ENCODE results near the gene ZMYND8. TPM values are rescaled to one million over a fixed set of nuclear protein-coding genes. Genes with fewer than 3 reads are reported as not detected.

Gene ZMYND8
- polyA plus RNA-seq, 1 donor from 2014 or later = 16.8 TPM

- H3K4me3 ChIP-seq (ENCODE audit: low read length) = no peak overlapping the region
- no peaks in the 10 kb centered on the region for H4K20me1 ChIP-seq (ENCODE audit: insufficient read depth)
- H2AFZ ChIP-seq (ENCODE audit: low read depth, low read length) = no peak overlapping the region
- no peaks in the 10 kb centered on the region for H3K27me3 ChIP-seq (ENCODE audit: insufficient read depth, low read depth, low read length)
- no peak overlapping the region for H3K9ac ChIP-seq (ENCODE audit: low read length)
- no peaks in the 10 kb centered on the region for H3K9me2 ChIP-seq (ENCODE audit: insufficient read depth, low read length)
- no peak overlapping the region for H3K4me2 ChIP-seq (ENCODE audit: low read length)
- H3K79me2 ChIP-seq (replicated peaks; ENCODE audit: insufficient read depth, low read length) = no peaks in the 10 kb centered on the region
- no peaks in the 10 kb centered on the region for H3K9me3 ChIP-seq (ENCODE audit: low read length)
- TF ChIP-seq POLR2AphosphoS5 (IDR thresholded peaks at IDR 0.05) (no peak), EZH2 (IDR thresholded peaks at IDR 0.05; ENCODE audit: borderline replicate concordance, insufficient read depth, low read length, poor library complexity, severe bottlenecking) (no peak), RAD21 (conservative IDR thresholded peaks at IDR 0.05) (no peak)
- no peaks in the 10 kb centered on the region for H3F3A ChIP-seq (ENCODE audit: insufficient read depth, low read length, poor library complexity, severe bottlenecking)
- H3K36me3 ChIP-seq (ENCODE audit: insufficient read depth, low read length) = no peaks in the 10 kb centered on the region
- no peak overlapping the region for H3K27ac ChIP-seq (ENCODE audit: low read length)
Observed at GRCh38 chr20:47160240-47160639, 196.3 kb downstream of the ZMYND8 start.

Small RNA genes within 50 kb of the gene (small RNA-seq; reads per million reads assigned to genes)
- gene MIR3616 = 0 reads per million in 3 experiments

Other genes with a start within 250 kb of the ZMYND8 start
- gene NCOA3, start 145.2 kb upstream of the ZMYND8 start, polyA plus RNA-seq = 14.2 and 14.6 TPM in 2 replicates